Cerebellar nuclear complex (tissue), 1 donor: ENCODE results near the gene OLAH.

Experiments used
- DNase-seq, 2 experiments: peaks; one replicate each; lab custom pipeline; 2025; lab: John Stamatoyannopoulos, UW

OLAH gene

DNA sequence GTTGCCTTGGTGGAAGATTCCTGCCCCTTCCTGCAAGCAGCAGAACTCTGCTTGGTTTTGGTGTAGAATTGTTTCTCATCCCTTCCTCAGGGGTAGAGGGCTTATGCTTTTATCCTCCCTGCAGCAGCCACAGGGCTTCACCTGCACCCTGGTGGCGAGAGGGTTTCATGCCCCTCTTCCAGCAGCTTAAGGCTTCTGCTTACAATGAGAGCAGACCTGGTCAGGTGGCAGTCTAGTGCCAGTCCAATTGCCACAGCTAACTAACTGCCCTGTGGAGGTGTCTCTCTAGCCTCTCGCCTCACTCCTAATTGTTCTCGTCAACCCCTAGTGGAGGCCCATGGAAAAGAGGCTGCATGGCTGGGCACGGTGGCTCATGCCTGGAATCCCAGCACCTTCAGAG is 25.5 kb downstream of the OLAH start:
- DNase-seq = no peak

DNA sequence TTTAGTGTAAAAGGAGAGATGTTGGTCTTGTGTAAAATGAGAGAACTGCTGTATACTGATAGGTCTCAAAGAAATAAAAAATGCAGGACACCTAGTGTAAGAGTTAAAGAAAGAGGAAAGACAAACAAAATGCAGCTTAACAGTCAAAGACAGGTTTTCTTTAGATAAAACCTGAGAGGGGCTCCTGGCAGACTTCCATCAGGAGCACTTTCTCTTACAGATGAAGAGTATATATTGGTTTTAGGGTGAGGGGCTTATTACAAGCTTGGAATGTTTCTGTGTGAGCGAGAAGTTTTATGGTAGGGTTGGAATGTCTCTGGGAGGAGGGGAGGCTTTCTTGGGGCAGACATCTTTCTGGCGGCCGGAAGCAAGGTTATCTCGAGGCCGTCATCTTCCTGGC is 28.6 kb downstream of the OLAH start:
- DNase-seq = no peak

DNA sequence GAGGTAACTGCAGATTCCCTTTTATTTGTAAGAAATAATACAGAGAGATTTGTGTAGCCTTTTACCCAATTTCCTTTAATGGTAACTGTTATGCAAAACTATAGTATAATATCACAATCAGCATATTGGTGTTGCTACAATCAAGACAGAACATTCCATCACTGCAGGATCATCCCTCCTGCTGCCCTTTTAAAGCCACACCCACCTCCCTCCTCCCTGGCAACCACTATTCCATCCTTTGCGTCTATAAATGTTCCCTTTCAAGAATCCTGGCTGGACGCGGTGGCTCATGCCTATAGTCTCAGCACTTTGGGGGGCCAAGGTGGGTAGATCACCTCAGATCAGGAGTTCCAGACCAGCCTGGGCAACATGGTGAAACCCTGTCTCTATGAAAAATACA is 31.7 kb downstream of the OLAH start:
- no peak for DNase-seq

DNA sequence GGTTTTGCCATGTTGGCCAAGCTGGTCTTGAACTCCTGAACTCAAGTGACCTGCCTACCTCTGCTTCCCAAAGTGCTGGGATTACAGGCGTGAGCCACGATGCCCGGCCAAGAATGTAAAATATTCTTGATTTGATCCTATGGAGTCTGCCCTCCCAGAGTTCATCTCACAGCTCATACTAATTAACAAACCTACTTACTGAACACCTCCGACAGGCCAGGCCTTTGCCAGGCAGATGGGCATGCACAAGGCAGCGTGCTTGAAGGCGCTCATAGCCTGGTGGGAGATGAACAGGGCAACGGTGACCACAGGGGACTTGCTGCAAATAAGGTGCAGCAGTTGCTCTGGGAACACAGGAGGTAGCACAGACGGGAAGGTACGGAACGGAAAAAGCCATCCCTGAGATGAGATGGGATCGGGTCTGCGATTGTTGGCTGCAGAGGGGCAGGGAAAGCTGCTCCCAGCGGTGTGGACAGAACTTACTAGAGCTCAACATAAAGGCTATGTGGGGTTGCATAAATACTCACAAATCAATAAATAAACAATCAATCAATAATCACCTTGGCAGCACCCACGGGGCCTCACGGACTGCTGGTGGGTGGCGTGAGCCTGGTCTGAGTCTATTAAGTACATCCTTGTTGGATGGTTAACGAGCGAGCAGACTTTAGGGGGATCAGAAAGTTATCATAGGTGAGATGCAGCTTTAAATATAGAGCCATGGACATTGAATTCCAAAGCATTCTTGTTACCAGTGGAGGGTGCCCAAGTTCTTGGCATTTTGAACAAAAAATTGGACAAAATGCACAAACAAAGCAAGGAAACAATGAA is 40.1 kb downstream of the OLAH start:
- no peak for DNase-seq

DNA sequence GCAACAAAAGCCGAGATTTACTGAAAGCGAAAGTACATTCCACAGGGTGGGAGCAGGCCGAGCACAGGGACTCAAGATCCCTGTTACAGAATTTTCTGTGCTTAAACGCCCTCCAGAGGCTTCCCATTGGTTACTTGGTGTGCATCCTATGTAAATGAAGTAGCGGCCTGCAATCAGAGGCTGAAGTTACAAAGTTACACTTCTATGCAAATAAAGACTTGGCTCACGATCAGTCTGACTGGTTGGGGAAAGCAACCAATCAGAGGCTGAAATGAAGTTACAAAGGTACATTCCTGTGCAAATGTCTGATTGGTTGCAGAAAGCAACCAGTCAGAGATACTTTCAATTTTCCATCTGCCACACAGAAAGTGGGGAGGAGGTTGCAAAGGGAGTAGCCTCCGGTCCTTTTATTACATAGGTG is 40.8 kb downstream of the OLAH start:
- no peak for DNase-seq

DNA sequence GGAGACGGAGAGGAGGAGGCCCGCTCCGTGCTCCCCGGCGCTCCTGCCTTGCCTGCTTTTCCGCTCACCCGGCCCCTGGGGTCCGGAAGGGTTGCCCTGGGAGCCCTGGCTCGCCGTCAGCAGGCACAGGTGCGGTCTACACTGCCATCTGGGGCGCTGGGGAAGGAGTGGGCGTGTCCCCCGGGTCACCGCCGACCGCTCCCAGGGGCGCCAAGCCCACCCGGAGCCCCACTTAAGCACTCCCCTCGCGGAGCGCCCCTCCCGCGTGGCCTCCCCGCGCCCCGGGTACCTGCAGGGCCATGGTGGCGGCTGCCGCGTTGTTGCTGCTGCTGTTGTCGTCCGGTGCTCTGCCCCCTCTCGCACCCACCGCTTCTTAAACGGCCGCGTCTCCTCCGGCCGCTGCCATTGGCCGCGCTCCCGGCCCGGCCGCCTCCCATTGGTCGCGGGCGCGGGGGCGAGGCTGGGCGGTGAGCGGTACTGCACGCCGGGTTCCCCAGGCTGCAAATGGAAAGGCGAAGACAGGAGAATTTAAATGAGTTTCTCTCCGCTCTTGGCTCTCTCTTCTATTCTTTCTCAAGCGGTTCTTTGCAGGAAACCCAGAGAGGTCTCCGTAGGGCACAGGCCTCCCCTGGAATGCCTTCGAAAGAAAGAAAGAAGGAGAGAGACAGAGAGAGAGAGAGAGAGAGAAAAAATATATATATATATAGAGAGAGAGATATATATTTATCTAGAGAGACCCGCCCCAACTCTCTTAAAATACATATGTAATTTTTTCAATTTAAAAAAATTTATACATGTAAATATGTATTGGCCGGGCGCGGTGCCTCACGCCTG is 44.9 kb downstream of the OLAH start, which contains the start of gene ACBD7:
ACBD7 (minus strand) TSS at position 349 of the 834 bp plus-strand sequence; CDS start at position 301, 48 bp downstream.
- no peak for DNase-seq

DNA sequence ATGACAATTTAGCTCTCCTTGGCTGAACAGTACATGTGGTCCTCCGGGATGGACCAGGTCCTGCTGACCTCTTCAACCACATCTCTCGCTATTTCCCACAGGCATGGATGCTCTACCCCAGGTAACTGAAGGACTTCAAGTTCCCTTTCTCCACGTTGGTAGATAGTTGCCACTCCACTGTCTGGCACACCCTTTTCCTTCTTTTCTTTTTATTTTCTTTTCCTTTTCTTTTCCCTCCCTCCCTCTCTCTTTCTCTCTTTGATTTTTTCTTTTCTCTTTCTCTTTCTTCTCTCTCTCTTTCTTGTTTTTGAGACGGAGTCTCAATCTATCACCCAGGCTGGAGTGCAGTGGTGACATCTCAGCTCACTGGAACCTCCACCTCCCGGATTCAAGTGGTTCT is 47.7 kb downstream of the OLAH start:
- DNase-seq = no peak

DNA sequence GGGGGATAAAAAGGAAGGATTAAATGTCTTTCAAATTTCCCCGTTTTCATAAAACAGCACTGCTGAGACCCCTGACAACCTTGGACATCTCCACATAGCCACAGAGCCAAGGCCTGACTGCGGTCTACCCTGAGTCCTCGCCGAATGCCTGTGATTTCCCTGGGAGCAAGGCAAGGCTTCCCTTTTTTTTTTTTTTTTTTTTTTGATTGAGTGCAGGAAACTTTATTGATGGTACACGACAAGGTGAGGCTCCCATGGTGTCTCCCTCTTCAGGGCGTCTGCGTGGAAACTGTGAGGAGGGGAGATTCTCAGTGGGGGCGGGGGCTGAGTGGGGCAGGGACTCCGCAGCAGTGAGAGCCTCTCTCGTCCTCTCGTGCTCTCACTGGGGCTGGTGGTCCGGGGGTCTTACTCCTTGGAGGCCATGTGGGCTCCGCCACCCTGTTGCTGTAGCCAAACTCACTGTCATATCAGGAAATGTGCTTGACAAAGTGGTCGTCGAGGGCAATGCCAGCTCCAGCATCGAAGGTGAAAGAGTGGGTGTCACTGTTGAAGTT is 49.2 kb downstream of the OLAH start:
- DNase-seq = no peak

DNA sequence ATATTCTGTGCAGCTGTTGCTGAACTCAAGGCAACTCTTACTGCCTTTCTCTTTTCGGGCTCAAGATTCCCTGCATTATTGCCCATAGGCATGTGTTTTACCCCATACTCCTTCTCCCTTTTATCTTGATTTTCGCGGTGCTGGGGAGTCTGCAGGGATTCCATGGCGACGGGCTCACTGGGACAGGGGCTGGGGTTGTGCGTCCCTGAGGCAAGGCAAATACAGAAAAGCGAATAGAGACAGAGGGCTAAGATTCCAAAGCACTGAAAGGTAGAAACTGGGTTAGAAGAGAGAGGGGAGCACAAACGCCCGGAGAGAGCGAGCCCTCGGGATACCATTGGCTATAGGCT is 52.9 kb downstream of the OLAH start:
- no peak for DNase-seq

DNA sequence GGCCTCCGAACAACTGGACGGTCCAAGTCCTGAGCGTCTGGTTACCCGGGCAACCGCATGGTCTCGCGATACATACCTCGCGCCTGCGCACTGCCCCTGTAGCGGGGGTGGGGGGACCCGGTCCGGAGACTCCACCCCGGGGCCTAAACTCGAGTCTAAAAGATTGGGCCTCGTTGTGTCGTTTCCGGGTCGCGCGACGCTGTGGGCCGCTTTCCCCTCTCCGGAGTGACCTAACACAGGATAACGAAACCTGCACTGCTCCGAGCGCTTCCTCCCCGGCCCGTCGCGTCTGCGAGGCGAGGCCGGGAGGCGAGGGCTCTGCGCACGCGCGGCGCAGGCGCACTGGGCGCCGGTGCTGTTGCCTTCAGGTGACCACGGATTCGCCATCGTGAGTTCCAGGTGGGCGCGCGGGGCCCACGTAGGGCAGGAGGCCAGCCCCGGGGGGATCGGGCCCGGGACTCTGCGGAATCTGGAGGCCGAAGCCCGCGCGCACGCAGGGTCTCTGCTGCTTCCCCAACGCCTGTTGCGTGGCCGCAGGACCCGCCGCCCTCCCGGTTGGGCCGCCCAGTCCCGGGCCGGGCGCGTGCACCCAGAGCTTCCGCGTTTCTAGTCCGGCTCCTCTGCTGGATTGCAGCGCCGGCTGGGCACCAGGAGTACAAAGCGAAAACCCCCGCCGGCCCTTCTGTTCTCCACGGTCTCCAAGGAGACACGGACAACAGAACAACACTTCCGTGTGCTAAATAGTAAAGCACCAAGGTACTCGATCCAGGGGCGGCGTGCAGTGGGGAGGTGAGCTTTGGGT is 53.5 kb downstream of the OLAH start, which contains the start of gene RPP38:
RPP38 (plus strand) TSS at position 345 of the 802 bp plus-strand sequence. CDS start 5,960 bp downstream, outside the sequence.
- peak; percentile 70 to 86 for DNase-seq

DNA sequence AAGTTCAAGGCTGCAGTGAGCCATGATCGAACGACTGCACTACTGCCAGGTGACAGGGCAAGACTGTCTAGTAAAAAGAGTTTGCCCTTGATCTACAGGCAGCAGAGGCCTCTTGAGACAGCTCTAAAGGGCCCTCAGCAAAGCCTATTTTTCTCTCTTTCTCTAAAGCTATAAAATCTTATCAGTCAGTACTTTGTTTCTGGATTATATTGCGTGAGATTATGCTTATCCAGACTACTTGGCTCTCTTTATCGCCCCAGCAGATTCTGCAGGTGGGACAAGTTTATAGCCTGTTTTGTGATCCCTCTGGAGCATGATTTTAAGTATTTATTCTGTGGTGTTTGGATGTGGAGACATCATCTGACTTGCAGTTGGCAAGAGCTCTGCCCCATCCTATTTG is 56.1 kb downstream of the OLAH start:
- DNase-seq = no peak

DNA sequence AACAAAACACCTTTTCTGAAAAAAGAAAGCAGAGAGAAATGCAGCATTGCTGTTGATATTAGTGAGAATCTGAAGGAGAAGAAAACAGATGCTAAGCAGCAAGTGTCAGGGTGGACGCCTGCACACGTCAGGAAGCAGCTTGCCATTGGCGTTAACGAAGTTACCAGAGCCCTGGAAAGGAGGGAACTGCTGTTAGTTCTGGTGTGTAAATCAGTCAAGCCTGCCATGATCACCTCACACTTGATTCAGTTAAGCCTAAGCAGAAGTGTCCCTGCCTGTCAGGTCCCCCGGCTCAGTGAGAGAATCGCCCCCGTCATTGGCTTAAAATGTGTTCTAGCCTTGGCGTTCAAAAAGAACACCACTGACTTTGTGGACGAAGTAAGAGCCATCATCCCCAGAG is 59.8 kb downstream of the OLAH start:
- DNase-seq = no peak

DNA sequence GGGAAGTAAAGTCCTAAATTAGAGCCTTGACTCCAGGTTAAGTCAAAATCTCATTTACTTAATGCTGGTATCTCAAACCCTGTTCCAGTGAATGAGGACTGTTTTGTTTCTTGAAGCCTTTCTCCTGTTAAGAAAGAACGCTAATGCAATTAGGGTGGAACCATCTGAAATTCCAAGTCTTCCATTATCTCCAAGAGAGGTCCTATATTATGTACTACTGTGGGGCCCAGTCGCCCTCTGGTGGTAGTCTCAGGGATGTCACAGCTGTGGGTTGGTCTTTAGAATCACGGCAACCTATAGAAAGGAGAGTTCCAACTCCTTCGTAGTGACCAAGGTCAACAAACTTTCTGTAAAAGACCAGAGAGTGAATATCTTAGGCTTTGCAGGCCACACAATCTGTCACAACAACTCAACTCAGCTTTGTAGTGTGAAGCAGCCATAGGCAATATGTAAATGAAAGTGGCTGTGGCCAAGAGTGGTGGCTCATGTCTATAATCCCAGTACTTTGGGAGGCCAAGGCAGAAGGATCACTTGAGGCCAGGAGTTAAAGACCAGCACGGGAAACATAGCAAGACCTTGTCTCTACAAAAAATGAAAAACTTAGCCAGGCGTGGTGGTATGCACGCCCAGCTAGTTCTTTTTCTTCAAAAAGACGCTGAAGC is 62.7 kb downstream of the OLAH start:
- DNase-seq = no peak

DNA sequence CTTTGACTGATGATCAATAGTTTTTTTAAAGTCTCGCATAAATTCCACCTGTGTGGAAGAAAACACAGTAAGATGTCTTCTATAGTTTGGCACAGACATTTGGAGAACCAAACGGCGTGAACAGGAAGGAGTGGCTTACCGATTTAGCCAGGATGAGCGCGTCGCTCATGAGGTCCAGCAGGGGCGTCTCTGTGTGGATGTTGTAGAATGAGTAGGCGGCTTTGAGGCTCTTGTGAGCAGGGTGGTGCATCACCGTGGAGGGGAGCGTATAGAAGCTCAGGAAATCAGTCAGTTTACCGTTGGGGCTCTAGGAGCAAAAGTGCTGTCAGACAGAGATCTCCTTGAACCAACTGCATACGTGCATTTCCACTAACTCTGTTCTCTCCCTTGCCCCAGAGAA is 68.9 kb downstream of the OLAH start:
- DNase-seq = no peak

DNA sequence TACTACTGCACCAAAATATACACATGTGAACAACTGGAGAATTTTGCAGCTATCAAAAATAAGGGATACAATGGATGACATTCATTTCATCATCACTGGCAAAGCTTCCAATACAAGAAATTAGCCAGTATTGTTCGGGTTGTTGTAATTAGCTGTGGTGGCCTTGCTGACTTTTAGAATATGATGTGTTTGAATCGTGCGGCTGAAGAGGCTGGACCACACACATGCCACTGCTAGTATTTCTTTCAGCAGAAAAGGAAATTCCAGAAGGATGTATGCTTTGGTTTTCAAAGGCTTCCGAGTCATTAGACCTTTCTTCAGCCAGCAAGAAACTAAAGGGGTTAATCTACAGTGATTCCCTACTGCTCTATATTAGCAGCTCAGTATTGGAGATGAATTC is 70.0 kb downstream of the OLAH start:
- DNase-seq = no peak

DNA sequence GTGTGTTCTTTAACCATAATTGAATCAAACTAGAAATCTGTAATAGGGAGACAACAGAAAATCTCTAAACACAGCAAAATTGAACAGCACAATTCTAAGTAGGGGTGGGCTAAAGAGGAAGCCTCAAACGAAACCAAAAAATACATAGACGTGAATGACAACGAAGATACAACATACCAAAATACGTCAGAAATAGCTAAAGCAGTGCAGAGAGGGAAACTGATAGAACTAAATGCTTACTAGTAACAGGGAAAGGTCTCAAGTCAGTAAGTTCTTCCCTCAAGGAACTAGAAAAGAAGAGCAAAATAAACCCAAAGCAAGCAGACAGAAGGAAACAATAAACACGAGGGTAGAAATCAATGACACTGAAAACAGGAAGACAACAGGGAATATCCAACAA is 72.5 kb downstream of the OLAH start:
- no peak for DNase-seq

DNA sequence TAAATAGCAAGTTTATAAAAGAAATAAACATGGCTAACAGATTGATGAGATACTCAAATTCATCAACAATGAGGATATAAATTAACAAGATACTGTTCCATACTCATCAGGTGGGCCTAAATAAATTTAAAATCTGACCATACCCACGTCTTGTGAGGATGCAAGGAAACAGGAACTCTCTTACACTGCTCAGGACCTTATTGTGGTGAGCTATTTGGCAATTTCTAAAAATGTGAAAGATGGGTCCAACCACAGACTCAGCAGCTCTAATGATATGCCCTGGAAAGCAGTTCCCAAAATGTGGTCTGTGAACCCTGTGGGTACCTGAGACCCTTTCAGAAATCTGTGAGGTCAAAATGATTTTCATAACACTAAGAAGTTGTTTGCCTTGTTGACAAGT is 74.9 kb downstream of the OLAH start:
- no peak for DNase-seq

DNA sequence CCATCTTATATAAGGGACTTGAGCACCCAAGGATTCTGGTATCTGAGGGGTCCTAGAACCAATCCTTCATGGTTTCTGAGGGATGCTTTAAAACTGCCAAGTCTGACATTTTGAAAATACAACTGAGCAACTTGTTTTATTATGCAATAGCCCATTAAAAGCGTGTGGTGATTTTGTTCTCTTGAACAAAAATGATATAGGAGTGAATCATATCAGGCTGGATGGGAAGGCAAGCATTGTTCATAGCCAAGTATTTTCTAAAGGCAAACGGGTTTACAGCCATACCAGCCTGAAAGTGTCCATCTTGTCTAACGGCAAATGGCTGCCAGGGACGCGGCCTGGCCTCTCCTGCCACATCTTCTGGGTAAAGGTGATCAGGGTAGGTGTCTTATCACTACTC is 76.8 kb downstream of the OLAH start:
- no peak for DNase-seq

DNA sequence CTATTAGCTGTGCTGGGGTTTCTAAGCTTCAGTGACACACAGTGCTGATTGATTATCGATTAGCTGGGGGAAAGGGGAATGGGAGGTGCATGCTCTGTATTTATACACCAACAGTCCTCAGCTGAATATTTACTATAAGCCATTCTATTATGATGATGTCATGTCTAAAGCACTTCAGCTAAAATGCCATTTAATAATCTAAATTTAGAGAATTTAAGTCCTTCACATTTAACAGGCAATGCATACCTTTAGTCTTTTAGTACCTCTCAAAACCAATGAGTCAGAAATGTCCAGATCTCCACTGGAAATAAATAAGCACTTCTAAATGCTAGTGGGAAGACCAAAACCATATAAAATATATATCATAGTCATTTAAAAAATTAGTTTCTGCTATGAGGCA is 78.0 kb downstream of the OLAH start:
- DNase-seq = no peak

DNA sequence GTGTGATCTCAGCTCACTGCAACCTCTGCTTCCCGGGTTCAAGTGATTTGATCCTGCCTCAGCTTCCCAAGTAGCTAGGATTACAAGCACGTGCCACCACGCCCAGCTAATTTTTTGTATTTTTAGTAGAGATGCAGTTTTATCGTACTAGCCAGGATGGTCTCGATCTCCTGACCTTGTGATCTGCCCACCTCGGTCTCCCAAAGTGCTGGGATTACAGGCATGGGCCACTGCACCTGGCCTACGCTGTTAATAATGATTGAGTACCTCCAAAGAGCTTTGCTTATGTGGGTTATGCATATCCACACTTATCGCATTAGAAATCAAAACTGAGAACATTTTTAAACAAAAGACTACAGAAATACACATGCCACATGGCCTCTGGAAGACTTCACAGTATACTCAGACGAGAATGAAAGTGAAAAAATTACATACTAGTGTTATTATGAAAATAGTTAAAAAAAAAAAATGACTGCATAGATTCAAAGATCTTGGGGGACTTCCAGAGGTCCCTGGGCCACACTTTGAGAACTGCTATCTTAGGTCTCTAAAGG is 78.8 kb downstream of the OLAH start:
- DNase-seq = no peak
